Measurements from ENCODE around the gene IGFBP7.

- TF ChIP-seq CTCF (IDR thresholded peaks at IDR 0.05; ENCODE audit: low read depth, low read length, poor library complexity, severe bottlenecking) (no peak), EZH2phosphoT487 (IDR thresholded peaks at IDR 0.05; ENCODE audit: borderline replicate concordance, low read length) (no peak)
Observed at GRCh38 chr4:57023104-57023503, 87.1 kb downstream of the IGFBP7 start.

Data from DOHH2 (cell line).